Liver (tissue), 3 donors: ENCODE data around the gene METTL21C.

ENCODE experiments used
- CTCF ChIP-seq: fragments of 150-350 bp; IDR thresholded peaks from 2 replicates; pipeline ENCODE4 v1.5.1; 2017; ENCODE audit warnings: improper control_type of control experiment, low read depth, low read length; ENCODE audit not compliant: missing input control
- FOXA1 ChIP-seq: IDR thresholded peaks from 2 replicates; pipeline ENCODE4 v1.6.1; 2016; ENCODE audit warnings: antibody characterized with exemption
- RAD21 ChIP-seq, 2 donors: IDR thresholded peaks; 2 replicates each; pipeline ENCODE4 v1.6.1; 2016; ENCODE audit warnings: antibody characterized with exemption in 2 of 2, mild to moderate bottlenecking in 2 of 2
- donor health status: healthy.
- donor health status: healthy.

- TF ChIP-seq CTCF (no peak), FOXA1 (no peak), RAD21 (IDR thresholded peaks at IDR 0.05) (no peak)
These were observed 12.6 kb upstream of the METTL21C start for GRCh38 chr13:102707467-102707866.
